D341Med (cell line): ENCODE data around the gene TLK1.
"Not testable (repeated sequence)": the region's sequence is repeated elsewhere in the genome, so short reads cannot be mapped to it uniquely, and the experiment has no call there.

Experiments used
- DNase-seq: peaks from one replicate; pipeline ENCODE4 v3.0.0; 2012; ENCODE audit warnings: low spot score

Gene TLK1

DNA sequence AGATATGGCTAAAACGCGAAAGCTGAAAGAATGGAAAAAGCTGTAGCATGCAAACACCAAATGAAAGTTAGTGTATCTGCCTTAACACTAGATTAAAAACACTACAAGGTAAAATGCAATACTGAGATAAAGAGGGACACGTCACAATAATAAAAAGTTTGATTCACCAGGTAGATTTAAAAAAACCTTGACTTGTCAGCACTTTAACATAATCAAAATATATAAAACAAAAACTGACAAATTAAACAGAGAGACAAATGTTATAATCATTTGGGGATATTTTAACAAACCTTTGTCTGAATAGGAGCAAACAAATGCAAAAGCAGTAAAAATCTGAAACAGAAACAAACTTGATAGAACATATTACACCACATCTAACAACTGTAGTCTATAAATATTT is 18.3 kb downstream of the TLK1 start:
- no peak for DNase-seq

DNA sequence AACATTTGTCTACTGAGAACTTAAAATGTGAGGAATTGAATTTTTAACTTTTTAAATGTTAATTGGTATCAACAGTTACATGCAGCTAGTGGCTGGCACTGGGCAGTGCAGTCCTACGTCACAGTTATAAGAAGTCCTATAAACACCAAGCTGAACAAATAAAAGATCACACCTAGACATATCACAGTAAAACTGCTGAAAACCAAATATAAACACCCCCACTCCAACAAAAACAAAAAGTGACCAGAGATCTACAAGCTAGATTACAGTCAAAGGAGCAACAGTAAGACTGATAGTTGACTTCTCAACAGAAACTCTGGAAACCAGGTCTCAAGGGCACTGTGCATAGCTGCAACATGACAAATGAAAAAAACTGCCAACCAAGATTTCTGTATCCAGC is 19.4 kb downstream of the TLK1 start:
- DNase-seq: no peak

DNA sequence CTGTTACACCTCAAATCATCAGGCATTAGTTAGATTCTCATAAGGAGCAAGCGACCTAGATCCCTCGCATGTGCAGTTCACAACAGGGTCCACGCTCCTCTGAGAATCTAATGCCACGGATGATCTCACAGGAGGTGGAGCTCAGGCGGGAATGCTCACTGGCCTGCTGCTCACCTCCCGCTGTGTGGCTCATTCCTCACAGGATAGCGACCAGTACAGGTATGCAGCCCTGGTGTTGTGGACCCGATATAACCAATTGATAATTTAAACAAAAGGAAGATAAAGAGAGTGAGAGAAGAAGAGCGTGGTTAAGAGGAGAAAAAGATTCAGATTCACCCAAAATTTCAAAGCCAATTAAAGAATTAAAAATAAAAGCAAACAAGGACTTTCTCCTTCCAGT is 20.8 kb downstream of the TLK1 start:
- DNase-seq: no peak

DNA sequence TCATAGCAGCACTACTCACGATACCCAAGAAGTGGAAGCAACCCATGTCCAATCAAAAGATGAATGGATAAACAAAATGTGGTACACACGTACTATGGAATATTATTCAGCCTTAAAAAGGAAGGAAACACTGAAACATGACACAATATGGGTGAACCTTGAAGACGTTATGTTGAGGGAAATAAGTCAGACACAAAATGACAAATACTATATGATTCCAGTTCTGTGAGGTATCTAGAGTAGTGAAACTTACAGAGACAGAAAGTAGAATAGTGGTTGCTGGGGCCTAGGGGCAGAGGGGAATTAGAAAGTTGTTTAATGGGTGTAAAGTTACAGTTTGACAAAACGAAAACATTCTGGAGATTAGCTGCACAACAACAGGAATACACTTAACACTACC is 24.7 kb downstream of the TLK1 start:
- DNase-seq: no peak

DNA sequence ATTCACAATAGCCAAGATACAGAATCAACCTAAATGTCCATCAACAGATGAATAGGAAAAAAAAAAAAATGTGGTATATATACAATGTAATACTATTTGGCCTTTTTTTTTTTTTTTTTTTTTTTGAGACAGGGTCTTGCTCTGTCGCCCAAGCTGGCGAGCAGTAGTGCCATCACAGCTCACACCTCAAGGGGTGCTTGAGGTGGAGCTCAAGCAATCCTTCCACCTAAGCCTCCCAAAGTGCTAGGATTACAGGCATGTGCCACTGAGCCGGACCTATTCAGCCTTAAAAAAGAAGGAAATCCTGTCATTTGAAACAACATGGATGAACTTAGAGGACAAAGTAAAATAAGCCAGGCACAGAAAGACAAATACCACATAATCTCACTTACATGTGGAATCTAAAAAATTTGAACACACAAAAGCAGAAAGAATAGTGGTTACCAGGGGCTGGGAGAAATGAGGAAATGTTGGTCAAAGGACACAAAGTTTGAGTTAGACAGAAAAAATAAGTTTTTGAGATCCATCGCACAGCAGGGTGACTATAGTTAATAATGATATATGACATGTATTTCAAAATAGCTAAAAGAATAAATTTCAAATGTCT is 26.0 kb downstream of the TLK1 start:
- DNase-seq: no peak

DNA sequence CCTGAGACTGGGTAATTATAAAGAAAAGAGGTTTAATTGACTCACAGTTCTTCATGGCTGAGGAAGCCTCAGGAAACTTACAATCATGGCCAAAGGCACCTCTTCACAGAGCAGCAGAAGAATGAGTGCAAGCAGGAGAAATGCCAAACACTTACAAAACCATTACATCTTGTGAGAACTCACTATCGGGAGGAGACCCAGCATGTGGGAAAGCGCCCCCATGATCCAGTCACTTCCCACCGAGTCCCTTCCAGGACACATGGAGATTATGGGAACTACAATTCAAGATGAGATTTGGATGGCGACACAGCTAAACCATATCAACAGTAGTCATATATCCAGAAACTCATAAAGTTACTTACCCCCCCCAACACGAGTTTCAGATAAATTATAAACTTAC is 28.6 kb downstream of the TLK1 start:
- DNase-seq: no peak

DNA sequence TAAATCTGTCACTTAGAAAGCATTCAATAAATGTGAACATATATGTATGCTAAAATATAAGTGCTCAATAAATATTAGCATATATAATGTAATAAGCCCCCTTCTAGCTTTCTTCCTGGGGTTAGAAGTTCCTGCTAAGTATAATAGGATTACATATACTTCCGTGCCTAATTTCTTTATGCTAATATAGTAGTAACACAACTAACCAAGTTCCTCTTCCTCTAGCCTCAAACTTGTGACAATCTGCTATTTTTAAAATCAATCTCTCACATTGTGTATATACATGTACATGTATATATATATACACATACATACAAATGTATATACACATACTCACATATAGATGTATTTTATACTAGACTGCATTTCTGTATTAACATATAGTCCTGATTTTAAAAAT is 32.2 kb downstream of the TLK1 start:
- DNase-seq: no peak

DNA sequence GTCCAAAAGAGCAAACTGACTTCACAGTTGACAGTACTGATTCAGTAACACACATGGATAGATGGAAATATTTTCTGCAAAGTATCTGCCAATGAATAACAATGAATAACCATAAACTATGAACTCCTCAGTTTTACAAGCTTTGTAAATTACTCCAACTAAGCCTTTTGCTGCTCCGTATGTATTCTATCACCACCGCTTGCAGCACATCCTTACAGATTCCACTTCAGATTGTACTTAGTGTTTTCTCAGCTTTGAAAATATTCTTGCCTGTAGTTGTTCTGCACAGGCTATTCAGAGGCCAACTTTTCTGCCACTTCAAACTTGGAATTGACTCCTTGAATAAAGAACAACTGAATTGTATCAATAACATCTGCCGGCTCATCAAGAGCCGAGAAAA is 36.2 kb downstream of the TLK1 start:
- no peak for DNase-seq

DNA sequence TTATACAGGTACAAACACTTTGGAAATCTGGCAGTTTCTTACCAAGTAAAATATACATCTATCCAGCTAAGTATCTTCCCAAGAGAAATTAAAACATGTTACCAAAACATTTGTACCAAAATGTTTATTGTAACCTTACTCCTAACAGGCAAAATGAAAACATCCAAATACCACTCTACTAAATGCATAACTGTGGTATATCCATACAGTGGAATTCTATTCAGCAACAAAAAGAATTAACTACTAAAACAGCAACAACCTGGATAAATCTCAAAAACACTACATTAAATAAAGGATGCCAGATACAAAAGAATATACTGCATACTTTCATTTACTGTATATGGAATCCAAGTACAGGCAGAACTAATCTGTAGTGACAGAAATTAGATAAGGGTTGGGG is 51.1 kb downstream of the TLK1 start:
- no peak for DNase-seq

DNA sequence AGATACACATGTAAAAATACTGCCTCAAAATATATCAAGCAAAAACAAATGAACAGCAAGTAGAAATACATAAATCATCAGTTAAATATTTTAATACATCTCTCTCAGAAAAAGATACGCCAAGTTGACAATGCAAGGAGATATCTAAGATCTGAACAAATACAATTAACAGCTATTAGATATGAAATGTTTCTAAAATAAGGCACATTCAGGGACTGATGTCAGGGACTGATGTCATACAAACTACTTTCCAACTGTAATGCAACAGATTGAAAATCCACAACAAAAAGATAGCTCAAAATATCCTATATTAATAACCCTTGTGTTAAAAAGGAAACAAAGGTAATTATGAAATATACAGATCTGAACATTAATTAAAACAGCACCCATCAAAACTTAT is 51.7 kb downstream of the TLK1 start:
- no peak for DNase-seq

DNA sequence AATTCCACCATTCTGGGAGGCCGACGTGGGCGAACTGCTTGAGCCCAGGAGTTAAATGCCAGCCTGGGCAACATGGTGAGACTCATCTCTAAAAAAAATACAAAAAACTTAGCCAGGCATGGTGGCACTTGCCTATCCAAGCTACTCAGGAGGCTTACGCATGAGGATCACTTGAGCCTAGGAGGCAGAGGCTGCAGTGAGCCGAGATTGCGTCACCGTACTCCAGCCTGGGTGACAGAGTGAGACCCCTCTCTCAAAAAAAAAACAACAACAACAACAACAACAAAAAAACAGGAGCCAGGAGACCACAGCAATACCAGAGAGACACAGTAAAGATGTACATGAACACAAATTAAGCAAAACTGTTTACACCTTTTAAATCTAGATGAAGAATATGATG is 52.9 kb downstream of the TLK1 start:
- no peak for DNase-seq

DNA sequence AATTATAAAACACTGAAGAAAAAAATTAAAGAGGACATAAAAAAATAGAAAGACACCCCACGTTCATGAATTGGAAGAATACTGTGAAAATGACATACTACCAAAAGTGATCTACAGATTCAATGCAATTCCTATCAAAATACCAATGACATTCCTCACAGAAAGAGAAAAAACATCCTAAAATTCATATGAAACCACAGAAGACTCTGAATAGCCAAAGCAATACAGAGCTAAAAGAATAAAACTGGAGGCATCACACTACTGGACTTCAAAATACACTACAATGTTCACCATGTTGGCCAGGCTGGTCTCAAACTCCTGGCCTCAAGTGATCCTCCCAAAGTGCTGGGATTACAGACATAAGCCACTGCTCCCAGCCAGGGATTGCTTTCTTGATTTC is 56.3 kb downstream of the TLK1 start:
- DNase-seq: no peak

DNA sequence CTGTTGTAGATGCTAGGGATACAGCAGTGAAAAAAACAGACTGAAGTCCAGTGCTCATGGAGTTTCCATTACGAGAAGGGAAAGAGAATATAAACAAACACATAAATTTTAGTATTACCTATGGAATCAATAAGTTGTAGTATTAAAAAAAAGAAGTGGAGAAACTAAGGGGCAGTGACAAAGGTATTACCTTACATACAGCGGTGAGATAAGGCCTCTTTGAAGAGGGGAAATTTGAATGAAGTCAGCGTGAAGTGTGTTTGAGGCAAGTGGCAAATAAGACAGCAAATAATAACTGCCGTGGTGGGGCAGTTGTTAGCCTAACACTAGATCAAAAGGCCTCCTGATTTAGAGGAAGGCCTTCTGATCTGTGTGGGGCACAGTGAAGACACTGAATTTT is 57.9 kb downstream of the TLK1 start:
- no peak for DNase-seq

DNA sequence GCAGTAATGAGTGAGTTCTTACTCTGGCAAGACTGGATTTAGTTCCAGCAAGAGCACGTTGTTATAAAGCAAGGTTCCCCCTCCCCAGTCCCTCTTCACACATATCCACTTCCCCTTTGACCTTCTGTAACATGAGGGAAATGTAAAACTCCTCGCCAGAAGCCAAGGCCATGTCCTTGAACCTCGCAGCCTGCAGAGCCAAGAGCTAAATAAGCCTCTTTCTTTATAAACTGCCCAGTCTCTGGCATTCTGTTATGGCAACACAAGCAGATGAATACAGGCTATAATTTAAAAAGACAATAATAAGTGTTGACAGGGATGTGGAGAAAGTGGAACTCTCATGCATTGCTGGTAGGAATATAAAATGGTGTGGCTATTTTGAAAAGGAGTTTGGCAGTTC is 60.3 kb downstream of the TLK1 start:
- DNase-seq: no peak

DNA sequence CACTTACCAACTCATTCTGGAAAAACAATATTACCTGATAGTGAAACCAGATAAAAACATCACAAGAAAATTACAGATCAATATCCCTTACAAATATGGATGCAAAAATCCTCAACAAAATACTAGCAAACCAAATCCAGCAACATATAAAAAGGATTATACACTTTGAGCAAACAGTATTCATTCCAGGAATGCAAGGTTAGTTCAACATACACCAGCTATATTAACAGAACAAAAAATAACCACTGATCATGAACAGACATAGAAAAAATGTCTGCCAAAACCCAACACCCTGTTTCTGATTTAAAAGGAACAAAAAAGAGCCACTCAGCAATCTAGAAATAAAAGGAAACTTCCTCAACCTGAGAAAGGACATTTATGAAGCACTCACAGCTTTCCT is 62.1 kb downstream of the TLK1 start:
- DNase-seq: no peak

DNA sequence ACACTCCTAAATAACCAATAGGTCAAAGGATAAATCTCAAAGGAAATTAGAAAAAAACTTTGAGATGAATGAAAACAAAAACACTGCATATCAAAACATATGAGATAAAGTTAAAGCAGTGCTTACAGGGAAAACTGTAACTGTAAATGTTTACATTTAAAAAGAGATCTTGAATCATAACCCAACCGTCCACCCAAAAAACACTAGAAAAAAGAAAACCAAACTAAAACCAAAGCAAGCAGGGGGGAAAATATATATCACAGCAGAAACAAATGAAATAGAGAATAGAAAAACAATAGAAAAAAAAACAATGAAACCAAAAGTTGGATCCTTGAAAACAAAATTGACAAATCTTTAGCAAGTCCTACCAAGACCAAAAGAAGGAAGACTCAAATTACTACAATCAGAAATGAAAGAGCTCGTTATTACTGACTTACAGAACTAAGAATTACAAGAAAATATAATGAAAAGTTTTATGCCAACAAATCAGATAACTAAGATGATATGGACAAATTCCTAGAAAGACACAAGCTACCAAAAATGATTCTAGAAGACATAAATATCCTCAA is 65.6 kb downstream of the TLK1 start:
- DNase-seq: no peak

DNA sequence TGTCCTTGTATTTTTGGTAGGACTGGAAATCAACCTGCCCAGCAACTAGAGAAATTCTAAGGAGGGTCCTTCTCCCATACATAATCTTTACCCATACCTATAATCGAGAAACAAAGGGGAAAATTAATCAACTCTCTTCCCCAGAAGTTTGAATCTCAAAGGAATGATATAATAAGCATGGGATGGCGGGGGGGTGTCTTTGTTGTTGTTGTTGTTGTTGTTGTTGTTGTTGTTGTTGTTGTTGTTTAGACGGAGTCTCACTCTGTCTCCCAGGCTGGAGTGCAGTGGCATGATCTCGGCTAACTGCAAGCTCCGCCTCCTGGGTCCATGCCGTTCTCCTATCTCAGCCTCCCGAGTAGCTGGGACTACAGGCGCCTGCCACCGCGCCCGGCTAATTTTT is 69.2 kb downstream of the TLK1 start:
- DNase-seq: not testable (repeated sequence)

DNA sequence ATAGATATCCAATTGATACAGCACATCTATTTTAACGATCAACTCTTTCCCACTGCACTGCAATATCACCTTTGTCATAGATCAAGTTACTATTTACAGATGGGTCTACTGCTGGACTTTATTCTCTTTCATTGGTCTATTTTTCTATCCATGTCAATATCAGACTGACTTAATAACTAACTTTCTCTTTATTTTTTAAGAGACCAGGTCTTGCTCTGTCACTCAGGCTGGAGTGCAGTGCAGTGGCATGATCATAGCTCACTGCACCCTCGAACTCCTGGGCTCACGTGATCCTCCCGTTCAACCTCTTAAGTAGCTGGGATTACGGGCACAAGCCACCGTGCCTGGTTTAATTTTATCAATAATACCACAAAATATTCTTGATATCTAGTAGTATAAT is 71.2 kb downstream of the TLK1 start:
- DNase-seq: no peak

DNA sequence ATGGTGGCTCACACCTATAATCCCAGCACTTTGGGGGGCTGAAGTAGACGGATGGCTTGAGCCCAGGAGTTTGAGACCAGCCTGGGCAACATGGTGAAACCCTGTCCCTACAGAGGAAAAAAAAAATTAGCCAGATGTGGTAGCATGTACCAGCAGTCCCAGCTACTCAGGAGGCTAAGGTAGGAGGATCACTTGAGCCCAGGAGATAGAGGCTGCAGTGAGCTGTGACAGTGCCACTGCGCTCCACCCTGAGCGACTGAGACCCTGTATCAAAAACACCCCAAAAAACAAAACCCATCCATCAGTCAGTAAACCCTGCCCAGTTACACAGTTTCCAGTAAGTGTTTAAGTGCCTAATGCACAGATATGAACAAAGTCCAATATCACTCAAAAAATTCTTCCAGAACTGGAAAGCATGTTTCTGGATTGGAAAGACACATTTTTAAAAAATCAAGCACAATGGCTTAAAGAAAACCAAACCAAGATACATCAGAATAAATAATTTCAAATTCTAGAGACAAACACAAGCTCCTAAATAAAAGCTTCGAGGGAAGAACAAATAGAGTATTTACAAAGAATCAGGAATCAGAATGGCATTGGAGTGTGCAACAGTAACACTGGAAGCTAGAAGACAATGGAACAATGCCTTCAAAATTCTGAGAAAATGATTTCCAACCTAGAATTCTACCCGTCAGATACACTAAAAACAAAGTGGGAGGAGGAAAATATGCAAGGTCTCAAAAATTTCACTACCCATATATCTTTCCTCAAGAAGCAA is 72.4 kb downstream of the TLK1 start:
- DNase-seq: no peak

DNA sequence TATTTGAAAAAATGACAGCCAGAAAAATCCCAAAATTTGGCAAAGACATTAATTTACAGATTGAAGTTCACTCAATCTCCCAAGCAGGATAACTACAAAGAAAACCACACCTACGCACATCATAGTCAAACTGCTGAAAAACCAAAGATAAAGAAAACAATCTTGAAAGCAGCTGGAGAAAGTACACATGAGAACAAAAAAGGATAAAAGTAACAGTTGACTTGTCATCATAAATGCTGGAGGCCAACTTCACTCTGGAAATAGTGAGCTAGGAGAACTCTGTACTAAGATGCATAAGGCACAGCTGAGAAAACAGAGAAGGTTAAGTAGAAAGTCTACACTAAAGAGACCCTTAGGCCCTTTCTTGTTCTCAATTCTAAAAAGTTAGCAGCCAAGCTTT is 73.1 kb downstream of the TLK1 start:
- no peak for DNase-seq

DNA sequence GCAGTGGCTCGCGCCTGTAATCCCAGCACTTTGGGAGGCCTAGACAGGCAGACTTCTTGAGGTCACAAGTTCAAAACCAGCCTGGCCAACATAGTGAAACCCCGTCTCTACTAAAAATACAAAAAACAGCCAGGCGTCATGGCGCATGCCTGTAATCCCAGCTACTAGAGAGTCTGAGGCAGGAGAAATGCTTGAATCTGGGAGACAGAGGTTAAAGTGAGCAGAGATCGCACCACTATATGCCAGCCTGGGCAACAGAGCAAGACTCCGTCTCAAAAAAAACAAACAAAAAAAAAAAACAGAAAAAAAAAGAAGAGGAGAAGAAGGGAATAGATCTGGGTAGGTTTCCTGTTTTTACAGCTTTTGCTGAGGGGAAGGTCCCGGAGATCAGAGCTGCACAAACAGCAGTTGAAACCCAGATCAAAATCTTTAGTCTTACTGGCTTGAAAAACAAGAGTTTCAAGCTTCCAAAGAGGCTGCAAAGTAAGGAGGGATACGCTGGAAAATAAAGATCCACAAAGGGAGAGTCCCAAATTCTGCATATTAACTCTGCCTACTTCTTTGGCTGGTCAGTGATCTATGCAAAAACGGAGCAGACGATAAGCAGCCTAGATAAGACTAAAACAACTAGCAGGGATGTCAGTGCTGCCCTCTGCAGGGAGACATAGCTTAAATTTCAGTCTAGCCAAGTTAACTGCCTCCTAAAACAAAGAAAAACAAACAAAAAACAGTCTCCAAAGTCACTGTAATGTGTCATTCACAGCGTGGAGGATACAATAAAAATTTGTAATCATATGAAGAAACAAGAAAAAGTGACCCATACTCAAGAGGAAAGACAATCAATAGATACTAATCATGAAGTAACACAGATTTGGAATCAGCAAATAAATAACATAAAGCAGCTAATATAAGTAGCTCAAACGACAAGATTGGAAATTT is 74.1 kb downstream of the TLK1 start:
- DNase-seq: peak; percentile 45

DNA sequence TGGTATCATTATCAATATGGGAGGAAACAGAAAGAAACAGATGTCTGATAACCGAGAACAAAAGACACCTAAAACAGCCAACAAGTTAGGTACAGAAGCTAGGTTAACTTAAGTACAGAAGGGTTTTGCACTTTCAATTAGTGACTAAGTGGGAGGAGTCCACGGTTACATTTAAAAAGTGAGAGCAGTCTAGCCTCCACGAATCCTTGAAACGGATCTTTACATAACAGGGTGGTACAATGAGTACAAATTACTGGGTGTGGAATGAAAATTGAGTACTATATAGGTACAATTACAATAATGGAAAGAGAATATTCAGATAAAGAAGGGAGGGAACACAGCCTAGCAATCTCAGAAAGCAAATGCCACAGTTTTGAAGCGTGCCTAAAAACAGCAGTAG is 76.6 kb downstream of the TLK1 start:
- no peak for DNase-seq

DNA sequence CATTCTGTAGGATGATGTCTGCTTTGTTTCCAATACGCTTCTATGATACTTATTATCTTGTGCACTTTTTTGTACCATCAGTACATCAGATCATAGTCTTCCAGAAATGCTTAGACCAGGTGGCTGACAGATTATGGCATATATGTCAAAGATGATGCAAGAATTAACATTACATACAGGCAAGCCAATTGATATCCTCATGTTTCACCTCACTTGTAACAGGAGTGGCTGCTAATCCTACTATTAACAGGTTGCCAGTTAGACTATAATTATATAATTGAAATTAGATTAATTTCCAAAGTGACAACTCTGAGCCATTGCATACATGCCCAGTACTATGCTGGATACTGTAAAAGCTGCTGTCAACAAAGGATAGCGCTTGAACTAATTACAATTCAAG is 77.2 kb downstream of the TLK1 start:
- peak; percentile 39 for DNase-seq
